ENCODE measurements around the gene SLC6A17.

SLC6A17 gene

DNA sequence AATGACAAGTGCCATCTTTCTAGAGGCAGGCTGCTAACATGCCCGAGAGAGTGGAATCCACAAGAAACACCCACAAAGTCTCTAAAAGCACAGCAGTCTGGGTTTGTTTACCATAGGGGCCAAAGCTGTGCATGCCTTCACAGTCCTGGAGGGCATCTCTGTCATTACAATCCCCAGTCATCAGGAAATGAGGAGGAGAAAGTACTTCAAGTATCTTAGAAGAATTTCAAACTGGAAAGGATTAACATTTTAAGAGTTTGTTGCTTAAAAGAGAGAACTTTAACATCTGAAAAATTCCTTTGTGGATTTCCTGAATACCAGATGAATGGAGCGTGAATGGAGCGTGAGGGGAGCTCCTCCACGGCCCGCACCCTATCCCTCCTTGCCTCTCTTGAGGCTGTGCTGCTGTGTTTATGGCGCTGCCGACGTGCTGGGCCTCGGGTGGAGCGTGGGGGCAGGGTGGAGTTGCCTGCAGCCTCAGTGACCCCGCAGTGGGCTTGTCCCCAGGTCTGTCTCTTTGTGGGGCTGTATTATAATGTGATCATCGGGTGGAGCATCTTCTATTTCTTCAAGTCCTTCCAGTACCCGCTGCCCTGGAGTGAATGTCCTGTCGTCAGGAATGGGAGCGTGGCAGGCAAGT is 23.3 kb downstream of the SLC6A17 start:
- Histone ChIP-seq H3K36me3 (ENCODE audit: insufficient read depth, low read length) (no peaks in the 10 kb centered on the region), H3K4me2 (ENCODE audit: low read depth, low read length, poor library complexity, severe bottlenecking) (no peak overlapping the region), H3K4me3 (ENCODE audit: low read length, poor library complexity, severe bottlenecking) (no peak overlapping the region), H3K79me2 (ENCODE audit: insufficient read depth, low read length) (no peaks in the 10 kb centered on the region), H2AFZ (ENCODE audit: low read length) (no peak overlapping the region), H3K4me1 (ENCODE audit: insufficient read depth, low read length, poor library complexity, severe bottlenecking) (no peaks in the 10 kb centered on the region), H3K9me3 (ENCODE audit: insufficient read depth, low read depth, low read length) (no peaks in the 10 kb centered on the region), H3F3A (ENCODE audit: low read depth) (no peaks in the 10 kb centered on the region), H4K20me1 (ENCODE audit: insufficient read depth, low read length, poor library complexity, severe bottlenecking) (no peaks in the 10 kb centered on the region), H3K9ac (ENCODE audit: low read depth, low read length, poor library complexity, severe bottlenecking) (no peak overlapping the region), H3K9me2 (replicated peaks; ENCODE audit: low read depth, low read length) (no peaks in the 10 kb centered on the region), H3K27me3 (ENCODE audit: insufficient read depth, low read length, poor library complexity, severe bottlenecking) (no peaks in the 10 kb centered on the region)
- TF ChIP-seq, protein P1, sequence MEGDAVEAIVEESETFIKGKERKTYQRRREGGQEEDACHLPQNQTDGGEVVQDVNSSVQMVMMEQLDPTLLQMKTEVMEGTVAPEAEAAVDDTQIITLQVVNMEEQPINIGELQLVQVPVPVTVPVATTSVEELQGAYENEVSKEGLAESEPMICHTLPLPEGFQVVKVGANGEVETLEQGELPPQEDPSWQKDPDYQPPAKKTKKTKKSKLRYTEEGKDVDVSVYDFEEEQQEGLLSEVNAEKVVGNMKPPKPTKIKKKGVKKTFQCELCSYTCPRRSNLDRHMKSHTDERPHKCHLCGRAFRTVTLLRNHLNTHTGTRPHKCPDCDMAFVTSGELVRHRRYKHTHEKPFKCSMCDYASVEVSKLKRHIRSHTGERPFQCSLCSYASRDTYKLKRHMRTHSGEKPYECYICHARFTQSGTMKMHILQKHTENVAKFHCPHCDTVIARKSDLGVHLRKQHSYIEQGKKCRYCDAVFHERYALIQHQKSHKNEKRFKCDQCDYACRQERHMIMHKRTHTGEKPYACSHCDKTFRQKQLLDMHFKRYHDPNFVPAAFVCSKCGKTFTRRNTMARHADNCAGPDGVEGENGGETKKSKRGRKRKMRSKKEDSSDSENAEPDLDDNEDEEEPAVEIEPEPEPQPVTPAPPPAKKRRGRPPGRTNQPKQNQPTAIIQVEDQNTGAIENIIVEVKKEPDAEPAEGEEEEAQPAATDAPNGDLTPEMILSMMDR (conservative IDR thresholded peaks at IDR 0.05; ENCODE audit: low read length): no peak
- TF ChIP-seq EZH2phosphoT487 (IDR thresholded peaks at IDR 0.05; ENCODE audit: borderline replicate concordance): no peak

DNA sequence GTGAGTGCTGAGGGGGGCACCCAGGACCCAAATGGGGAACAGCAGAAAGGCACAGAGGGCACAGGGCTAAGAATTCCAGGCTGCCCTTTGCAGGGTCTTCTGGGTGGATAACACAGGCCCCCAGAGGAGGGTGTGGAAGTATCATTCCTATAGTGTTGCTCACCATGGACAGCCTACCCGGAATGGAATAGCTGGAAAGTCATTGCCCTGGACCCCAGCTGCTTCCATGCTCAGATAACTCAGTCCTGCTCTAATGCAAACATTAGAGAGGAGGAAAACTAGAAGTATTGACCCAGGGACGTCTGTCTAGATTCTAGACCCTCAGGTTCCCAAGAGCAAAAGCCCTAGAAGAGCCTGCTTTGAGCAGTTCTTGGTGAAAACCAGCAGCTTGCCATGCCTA is 24.7 kb downstream of the SLC6A17 start:
- no peaks in the 10 kb centered on the region for H3F3A ChIP-seq (ENCODE audit: low read depth)
- H3K9ac ChIP-seq (ENCODE audit: low read depth, low read length, poor library complexity, severe bottlenecking): no peak overlapping the region
- no peaks in the 10 kb centered on the region for H3K9me3 ChIP-seq (ENCODE audit: insufficient read depth, low read depth, low read length)
- no peaks in the 10 kb centered on the region for H3K79me2 ChIP-seq (ENCODE audit: insufficient read depth, low read length)
- H2AFZ ChIP-seq (ENCODE audit: low read length): no peak overlapping the region
- H3K9me2 ChIP-seq (replicated peaks; ENCODE audit: low read depth, low read length): no peaks in the 10 kb centered on the region
- no peak overlapping the region for H3K4me2 ChIP-seq (ENCODE audit: low read depth, low read length, poor library complexity, severe bottlenecking)
- H4K20me1 ChIP-seq (ENCODE audit: insufficient read depth, low read length, poor library complexity, severe bottlenecking): no peaks in the 10 kb centered on the region
- no peak overlapping the region for H3K4me3 ChIP-seq (ENCODE audit: low read length, poor library complexity, severe bottlenecking)
- H3K4me1 ChIP-seq (ENCODE audit: insufficient read depth, low read length, poor library complexity, severe bottlenecking): no peaks in the 10 kb centered on the region
- H3K36me3 ChIP-seq (ENCODE audit: insufficient read depth, low read length): no peaks in the 10 kb centered on the region
- TF ChIP-seq EZH2phosphoT487 (IDR thresholded peaks at IDR 0.05; ENCODE audit: borderline replicate concordance): no peak
- TF ChIP-seq, protein P1 (conservative IDR thresholded peaks at IDR 0.05; ENCODE audit: low read length): no peak
- no peaks in the 10 kb centered on the region for H3K27me3 ChIP-seq (ENCODE audit: insufficient read depth, low read length, poor library complexity, severe bottlenecking)

DNA sequence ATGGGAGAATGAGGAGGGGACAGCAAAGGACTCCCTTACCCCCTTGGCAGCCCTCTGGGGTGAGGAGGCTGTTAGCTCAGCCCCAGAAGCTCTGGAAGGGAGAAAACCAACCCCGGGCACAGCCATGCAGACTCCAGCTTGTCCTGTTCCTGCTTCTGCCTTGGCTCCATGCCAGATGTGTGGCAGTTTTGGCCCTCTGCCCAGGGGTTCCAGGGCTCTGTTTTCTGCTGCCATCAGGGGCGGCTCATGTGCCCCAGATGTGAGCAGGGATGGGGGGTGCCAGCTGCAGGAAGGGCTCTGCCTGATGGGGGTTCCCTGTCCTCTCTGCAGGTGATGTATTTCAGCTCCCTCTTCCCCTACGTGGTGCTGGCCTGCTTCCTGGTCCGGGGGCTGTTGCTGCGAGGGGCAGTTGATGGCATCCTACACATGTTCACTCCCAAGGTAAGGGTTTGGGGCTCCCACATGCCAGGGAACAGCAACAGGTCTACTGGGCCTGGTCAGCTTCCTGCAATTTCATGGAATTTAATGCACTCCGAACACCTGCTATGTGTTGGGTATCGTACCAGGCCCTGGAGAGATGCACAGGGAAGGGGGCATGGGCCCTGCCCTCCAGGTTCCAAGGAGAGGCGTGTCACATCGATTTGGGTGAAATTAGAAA is 26.1 kb downstream of the SLC6A17 start:
- Histone ChIP-seq H3K4me3 (ENCODE audit: low read length, poor library complexity, severe bottlenecking) (no peak overlapping the region), H2AFZ (ENCODE audit: low read length) (no peak overlapping the region), H3K9ac (ENCODE audit: low read depth, low read length, poor library complexity, severe bottlenecking) (no peak overlapping the region), H3K79me2 (ENCODE audit: insufficient read depth, low read length) (no peaks in the 10 kb centered on the region), H3K9me2 (replicated peaks; ENCODE audit: low read depth, low read length) (no peaks in the 10 kb centered on the region), H3K36me3 (ENCODE audit: insufficient read depth, low read length) (no peaks in the 10 kb centered on the region), H3K4me2 (ENCODE audit: low read depth, low read length, poor library complexity, severe bottlenecking) (no peak overlapping the region), H4K20me1 (ENCODE audit: insufficient read depth, low read length, poor library complexity, severe bottlenecking) (no peaks in the 10 kb centered on the region), H3K4me1 (ENCODE audit: insufficient read depth, low read length, poor library complexity, severe bottlenecking) (no peaks in the 10 kb centered on the region), H3K27me3 (ENCODE audit: insufficient read depth, low read length, poor library complexity, severe bottlenecking) (no peaks in the 10 kb centered on the region), H3K9me3 (ENCODE audit: insufficient read depth, low read depth, low read length) (no peaks in the 10 kb centered on the region), H3F3A (ENCODE audit: low read depth) (no peaks in the 10 kb centered on the region)
- TF ChIP-seq, protein P1 (conservative IDR thresholded peaks at IDR 0.05; ENCODE audit: low read length): no peak
- TF ChIP-seq EZH2phosphoT487 (IDR thresholded peaks at IDR 0.05; ENCODE audit: borderline replicate concordance): no peak
